ENCODE results near the gene THUMPD3.

The THUMPD3 gene

DNA sequence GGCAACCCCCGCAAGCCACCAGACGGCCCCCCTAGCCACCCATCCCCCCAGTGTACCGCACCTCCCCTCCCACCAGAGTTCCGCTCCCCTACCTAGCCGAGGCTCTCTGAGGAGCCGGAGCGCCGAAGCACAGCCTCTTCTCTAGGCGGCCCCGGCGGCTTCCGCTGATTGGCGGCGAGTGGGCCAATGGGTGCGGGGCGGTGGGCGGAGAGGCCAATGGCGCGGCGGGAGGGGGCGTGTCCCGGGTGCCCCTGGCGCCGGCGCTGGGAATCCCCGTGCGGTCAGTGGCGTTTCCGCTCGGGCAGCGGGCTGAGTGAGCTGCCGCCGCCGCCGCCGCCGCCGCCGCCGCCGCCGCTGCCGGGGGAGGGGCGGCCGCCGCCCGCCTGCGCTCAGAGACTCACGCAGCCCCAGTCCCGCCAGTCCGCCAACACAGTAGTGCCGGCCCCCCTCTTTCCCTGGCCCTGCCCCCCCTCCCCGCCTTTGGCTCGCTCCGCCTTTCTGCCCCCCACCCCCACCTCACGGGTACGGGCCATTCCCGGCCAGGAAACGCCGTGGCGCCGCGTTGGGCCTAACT, 34.6 kb downstream of the THUMPD3 start, which contains the start of gene SETD5:
Gene SETD5, plus strand, starts transcription at position 284 of the 574 bp plus-strand sequence. CDS start 31,324 bp downstream, outside the sequence.
- DNase-seq (ENCODE audit: low spot score): peak; percentile 69

DNA sequence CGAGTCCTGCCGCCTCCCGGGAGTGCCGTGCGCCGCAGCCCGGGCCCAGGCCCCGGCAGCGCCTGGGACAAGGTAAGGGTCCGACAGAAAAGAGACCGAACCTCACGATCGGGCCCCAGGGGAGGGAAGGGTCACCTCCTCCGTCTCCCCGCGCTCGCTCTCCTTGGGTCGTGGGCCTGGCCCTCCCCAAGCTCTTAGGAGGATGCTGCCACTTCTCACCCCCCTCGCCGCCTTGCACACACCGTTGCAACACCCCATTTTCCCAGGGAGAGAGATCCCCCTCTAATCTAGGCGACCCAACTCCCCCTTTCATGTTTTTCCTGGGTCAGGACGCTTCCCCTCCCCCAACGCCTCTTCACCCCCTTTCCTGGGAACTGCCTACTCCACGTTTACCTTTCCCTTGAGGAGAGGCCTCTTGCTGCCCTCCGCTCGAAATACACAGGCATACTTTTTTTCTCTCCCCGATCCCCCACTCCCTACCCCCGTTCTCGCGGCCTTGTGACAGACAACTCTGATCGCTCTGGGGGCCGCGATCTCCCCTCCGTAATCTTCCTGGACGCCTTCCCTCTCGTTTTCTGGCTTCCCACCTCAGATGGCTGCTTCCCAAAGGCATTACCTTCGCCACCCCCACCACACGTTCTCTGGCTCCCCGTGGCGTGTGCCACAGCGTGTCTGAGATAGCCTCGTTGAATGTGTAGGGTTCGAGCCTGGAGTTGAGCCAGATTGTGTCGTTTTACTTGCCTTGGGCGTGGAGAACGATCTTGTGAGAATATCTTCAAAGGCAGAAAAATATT, 35.2 kb downstream of the THUMPD3 start:
- DNase-seq (ENCODE audit: low spot score): no peak

DNA sequence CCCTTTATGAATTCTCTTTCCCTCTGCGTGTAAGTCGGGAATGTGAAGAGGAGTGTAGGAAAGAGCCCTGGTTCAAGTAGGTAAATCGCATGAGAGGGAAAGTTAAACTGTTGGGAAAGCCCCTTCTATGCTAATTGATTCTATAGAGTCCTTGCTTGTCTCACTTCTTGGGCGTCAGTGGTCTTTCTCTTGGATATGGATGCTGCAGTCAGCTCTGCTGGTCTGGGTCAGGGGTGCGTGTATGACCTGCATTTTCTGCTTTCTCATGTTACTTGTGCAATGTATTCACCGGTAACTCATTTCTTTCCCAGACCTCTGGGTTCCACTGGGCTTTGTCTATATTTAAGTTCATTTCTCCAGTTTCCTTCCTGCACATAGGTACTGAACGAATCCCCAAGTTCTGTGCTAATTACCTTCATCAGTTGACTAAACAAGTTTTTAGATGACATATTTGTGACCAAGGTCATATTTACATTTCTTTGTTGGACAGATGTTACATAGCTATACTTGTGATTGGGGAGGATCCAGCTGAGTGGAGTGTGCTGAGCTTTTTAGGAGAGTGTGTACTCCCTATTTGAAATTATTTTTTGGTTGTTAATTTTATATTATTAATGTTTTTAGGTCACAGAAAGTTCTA, 36.0 kb downstream of the THUMPD3 start:
- no peak for DNase-seq (ENCODE audit: low spot score)

DNA sequence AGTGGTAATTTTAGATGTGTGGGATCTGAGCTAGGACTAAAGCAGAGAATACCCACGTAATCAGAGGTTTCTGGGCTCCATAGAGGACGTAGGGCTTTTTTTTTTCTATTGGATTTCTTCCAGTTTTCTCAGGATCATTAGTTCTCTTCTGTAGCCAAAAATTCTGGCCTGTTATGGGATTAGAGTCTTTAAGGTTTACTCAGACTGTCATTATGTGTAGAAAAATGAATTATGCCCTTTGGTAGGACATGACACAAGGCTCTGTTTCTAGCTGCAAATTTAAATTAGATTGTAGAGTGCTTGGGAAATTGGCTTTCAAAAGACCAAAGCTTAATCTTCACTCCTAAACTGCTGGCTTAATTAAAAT, 36.5 kb downstream of the THUMPD3 start:
- DNase-seq (ENCODE audit: low spot score): no peak

DNA sequence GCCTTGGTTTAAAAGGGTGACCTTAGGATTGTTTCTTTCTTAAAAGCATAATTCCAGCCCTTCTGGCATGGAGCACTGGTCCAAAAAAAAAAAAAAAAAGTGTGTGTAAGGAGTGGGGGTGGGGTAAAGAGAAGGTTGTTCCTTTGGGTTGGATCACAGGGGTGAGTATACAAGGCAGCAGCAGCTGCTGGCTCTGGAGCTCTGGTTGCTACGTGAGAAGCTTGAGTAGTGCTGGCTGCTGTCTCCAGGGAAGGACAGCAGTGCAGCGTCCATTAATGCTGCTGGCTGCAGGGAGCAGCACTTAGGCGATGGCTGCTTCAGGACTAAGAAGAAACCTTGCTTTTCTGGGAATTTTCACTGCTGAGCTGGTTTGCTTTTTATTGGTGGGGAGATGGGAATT, 36.9 kb downstream of the THUMPD3 start:
- DNase-seq (ENCODE audit: low spot score): peak; percentile 40

DNA sequence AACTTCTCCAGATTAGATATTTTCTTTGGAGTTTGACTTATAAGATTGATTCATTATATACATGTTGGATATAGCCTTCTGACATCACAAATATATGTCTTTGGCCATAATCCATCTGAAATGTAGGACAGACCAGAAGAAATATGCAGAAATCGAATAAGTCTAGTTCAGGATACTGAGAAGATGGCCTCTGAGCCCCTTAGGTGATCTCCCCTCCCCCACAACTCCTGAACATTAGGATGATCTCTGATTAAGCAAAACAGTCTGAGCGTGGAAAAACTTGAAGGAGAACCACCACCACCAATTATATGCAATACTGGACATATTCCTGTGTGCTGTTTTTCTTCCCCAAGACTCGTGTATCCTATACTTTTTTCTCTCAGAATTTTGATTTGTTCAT, 37.8 kb downstream of the THUMPD3 start:
- DNase-seq (ENCODE audit: low spot score): no peak

DNA sequence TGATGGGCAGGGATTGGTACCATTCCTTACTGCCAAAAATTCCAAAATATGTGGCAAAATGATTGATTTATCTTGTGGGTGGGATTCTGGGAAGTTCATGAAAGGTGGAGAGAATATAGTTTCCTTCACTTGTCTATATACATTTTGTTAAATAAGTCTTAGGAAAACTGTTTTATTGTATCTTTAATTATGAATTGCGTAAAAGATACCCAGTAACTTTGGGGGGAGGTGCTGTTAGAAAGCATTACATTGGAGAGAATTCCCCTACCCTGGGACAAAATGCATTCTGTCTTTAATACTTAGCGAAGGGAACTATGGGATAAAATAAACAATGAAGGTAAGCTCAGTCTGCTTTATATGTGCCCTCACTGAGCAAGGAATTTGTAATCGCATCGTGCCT, 39.1 kb downstream of the THUMPD3 start:
- no peak for DNase-seq (ENCODE audit: low spot score)

DNA sequence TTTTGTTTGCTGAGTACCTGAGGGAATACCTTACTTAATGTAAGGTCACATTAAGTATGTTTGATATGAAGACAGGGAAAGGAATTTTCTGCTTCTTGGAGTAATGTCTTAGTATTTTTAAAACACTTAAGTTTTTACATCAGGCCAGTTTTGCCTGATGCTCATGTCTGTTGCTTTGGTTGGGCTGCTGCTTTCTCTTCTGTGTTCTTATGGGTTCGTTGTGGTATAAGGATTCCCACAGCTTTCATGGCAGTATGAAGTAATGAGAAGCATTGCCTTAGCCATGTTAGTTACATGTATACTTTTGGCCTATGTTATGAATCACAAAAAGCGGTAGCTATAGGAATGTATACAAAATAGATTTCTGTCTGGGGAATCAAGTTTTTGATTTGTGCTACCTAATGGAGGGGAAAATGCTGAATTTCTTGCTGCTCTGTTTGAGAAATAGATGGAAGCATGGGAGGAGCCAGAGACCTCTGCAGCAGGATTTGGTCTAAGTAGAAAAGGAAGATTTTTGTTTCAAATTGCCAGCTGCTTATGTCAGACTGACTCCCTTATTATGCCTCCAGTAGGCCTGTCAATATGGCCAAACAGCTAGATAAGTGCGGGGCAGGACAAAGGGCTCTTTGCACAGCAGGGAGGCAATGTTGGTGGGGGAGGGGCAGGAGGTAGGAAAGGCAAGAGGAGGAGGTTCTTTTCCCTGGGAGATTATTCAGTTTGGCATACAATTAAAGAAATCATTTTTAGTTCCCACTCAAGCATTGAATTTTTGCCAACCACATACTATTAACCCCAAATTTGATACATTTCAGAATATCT, 39.8 kb downstream of the THUMPD3 start:
- peak; percentile 64 for DNase-seq (ENCODE audit: low spot score)

DNA sequence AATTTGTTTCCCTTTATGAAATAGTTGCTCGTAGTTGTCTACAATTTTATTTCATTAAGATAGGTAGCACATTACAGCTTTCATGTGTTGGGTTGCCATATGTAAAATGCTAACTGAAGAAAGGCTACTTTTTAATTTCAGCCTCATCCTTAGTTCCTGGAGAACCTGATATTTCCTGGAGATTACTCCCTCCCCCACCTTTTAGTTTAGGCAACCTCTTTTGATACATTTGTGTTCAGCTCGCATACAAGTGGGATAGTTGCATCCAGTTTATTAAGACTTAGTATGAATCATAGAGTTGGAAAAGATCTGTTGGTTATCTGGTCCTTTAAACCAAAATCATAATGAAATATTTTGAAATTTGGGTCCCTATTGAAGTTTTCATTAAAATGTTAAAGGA, 40.6 kb downstream of the THUMPD3 start:
- DNase-seq (ENCODE audit: low spot score): no peak

DNA sequence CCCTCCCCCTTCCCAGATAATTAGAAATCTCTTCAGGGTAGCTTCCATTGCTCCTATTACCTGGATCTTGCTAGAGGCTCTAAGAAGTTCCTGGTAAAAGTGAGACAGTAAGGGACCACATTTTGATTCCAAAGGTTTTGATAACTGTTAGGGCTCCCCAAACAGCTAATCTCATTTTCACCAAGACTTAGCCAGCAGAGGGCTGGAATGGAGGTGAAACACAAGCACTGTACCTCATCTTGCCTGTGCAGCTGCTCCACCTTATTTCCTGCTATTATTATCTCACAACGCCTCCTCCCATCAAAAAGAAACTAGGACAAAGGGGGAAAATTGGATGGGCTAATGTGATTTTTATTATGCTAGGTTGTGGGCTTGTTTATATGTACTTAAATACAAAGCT, 41.8 kb downstream of the THUMPD3 start:
- DNase-seq (ENCODE audit: low spot score): no peak

DNA sequence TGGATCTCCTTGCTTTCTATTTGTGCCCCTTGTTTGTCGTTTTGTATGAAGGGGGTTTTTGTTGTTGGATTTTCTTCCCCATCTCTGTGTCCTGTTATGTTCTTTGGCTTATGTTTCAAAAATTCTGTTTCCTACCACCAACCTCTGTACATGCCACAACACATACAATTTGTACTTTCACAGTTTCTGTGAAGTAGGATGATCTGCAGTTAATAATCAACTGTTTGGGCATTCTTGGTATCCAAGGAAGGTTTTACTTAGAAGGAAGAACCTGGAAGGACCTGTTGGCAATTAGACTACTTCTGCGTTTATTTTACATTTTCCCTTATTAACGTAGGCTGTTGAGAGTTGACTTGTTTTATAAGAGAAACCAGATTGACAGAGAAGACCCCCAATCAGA, 42.9 kb downstream of the THUMPD3 start:
- no peak for DNase-seq (ENCODE audit: low spot score)

DNA sequence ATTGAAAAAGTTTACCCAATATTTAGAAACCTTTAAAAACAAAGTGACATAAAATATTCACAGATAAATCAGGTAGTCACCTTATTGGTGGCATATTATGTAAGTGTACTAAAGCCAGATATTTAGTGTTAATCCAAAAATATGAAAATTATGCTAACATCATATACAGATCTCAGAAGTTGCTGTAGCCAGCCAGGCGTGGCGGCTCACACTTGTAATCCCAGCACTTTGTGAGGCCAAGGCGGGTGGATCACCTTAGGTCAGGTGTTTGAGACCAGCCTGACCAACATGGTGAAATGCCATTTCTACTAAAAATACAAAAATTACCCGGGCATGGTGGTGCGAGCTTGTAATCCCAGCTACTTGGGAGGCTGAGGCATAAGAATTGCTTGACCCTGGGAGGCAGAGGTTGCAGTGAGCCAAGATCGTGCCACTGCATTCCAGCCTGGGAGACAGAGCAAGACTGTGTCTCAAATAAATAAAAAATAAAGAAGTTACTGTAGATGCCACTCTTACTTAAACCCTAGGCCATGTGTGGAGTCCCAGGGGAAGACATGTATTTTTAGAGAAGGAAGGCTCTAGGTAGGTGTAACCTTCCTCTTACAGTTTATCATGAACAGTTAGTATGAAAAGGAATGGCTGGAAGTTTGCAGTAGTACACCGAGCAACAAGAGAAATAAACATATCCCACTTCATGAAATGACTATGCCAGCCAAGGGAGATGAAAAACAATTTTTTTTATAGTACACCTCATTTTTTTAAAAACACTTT, 44.2 kb downstream of the THUMPD3 start:
- no peak for DNase-seq (ENCODE audit: low spot score)

DNA sequence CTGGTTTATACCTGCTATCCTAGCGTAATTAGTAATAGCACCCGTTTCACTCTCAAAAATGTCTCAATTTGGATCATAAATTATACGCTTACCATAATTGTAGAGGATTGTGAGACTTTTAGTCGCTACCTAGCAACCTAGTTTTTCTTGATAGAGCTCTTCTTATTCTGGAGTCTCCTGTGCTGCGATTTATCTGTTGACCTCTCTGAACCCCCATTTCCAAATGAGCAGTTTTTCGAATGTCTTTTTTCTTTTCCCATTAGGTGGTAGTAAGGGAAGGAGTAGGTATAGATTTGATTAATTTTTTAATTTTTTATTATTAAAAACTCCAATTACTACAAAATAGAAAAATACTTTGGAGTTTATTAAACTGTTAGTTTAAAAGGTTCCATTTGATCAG, 45.2 kb downstream of the THUMPD3 start:
- DNase-seq (ENCODE audit: low spot score): no peak

DNA sequence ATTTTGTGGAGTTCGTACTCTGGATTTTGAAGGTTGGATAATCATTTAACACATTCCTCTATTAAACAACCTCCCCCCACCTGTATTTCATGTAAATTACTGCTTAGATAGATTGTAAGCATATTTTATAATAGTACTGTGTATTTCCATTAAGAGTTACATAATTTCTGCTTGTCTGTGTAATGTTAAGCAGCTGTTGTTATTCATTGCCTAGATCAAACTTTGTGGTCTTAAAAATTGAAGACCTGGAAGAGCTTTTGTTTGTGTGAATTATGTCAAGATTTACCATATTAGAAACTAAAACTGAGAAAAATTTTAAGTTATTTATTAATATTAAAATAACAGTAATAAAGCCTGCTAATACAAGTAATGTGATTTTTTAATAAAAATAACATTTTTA, 45.7 kb downstream of the THUMPD3 start:
- no peak for DNase-seq (ENCODE audit: low spot score)

DNA sequence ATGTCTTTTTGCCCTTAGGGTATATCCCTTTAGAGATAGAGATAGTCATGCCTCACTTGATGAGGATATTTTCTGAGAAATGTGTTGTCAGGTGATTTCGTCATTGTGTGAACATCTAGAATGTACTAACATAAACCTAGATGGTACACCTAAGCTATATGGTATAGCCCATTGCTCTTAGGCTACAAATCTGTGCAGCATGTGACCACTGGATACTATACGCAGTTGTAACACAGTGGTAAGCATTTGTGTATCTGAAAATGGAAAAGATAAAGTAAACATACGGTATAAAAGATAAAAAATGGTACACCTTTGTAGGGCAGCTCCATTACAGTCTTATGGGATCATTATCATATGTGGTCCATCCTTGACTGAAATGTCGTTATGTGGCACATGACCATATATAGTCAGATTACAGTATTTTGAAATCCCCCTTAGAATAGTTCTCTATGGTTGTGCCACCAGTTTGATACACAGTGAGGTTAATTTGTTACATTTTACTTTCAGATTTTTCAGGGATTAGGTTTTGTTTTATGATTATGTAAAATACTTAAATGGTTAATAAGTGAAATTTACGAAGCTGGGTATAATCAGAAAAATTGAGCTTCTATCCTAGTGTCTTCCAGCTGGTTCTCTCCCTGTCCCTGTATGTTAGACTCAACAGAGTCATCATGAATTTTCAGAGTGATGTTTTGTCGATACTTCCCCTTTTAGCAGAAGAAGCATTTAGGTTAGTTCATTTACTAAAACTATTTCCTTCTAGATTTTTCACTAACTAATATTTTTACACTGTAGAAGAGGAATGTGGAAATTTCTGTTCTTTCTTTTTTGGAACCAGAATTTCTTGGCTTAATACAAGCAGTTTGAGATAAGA, 47.4 kb downstream of the THUMPD3 start:
- no peak for DNase-seq (ENCODE audit: low spot score)

DNA sequence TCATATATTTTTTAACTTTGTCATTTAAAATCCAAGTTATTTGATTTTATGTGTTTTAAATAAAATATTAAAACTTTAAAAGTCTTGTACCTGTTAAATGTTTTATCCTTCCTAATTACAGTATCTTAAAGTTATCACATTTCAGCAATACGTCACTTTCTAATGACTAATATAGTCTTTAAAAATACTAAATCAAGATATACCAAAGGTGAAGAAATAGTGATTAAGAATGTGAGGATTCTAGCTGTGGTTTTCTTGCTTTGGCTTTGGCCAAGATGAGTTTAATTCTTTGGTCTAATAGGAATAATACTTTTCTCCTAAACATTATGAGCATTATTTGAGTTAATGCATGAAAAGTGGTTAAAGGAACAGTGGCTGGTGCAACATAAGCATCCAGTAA, 48.4 kb downstream of the THUMPD3 start:
- DNase-seq (ENCODE audit: low spot score): no peak

DNA sequence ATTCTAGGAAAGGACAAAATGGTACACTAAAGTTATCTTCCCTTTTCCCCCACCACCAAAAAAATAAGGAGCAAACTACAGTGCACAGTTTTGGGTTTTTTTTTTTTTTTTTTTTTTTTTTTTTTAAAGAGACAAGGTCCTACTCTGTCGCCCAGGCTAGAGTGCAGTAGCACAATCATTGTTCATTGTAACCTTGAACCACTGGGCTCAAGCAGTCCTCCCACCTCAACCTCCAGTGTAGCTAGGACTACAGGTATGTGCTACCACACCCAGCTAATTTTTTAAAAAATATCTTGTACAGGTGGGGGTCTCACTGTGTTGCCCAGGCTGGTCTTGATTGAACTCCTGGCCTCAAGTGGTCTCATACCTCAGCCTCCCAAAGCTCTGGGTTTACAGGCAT, 49.4 kb downstream of the THUMPD3 start:
- DNase-seq (ENCODE audit: low spot score): no peak

DNA sequence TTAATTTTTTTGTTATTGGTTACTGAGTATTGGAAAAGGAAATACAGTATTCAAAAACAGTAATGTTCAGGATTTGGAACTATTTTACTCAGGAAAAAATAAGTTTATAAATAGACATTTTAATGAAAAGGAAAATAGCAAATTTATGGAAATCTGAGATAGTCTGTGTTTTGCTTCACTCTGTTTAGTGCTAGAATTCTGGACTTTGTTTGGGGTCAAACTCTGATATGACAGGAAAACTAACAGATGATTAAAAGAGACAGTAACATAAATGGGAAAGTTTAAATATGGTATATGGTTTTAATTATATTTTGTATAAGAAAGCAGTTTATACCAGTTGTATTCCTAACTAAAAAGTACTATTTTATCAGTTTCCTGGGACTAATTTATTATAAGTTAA, 52.0 kb downstream of the THUMPD3 start:
- no peak for DNase-seq (ENCODE audit: low spot score)

DNA sequence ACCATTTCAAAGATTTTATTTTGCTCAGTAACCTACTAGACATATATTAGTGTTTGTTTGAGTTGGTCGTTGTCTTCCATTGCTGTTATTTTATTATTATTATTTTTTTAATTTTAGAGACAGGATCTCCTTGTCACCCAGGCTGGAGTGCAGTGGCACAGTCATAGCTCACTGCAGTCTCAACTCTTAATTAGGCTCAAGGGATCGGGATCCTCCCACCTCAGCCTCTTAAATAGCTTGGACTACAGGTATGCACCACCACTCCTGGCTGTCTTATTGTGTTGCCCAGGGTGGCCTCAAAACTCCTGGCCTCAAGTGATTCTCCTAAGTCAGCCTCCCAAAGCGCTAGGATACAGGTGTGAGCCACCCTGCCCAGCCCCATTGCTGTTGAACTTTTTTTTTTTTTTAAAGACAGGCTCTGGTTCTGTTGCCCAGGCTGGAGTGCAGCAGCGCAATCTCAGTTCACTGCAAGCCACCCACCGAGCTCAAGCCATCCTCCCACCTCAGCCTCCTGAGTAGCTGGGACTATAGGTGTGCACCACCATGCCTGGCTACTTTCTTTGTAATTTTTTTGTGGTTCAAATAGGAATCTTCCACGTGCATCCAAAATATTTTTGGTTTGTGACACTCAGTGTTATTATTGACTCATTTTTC, 52.8 kb downstream of the THUMPD3 start:
- no peak for DNase-seq (ENCODE audit: low spot score)

DNA sequence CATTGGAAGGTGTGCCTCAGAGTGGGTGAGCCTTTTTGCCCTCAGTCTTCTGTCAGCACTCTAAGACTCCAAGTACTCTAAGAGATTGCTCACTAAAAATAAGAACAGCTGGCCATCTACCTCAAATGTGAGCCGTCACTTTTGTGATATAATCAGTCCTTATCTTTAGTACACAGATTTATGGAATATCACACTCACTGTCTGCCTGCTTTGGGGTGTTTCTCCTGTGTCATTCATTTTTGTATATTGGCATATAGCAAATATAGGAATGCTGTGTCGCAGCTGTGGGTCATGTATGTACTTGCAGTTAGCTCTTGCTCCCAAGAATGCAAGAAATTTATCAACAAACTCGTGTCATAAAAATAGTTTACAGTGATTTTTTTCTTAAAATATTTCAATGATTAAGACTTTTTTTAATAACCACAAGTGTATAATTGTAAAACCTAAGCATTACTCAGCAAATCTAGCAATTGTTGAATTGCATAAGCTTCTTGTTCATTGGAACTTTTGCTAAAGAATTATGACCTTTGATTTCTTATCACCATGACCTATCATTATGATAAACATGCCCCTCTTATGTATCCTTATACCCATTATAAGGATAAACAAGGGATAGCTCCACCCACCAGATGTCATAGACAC, 53.4 kb downstream of the THUMPD3 start:
- DNase-seq (ENCODE audit: low spot score): no peak

Measured in COLO829 (cell line).